ENCODE data around the gene SASH1.

SASH1 gene

DNA sequence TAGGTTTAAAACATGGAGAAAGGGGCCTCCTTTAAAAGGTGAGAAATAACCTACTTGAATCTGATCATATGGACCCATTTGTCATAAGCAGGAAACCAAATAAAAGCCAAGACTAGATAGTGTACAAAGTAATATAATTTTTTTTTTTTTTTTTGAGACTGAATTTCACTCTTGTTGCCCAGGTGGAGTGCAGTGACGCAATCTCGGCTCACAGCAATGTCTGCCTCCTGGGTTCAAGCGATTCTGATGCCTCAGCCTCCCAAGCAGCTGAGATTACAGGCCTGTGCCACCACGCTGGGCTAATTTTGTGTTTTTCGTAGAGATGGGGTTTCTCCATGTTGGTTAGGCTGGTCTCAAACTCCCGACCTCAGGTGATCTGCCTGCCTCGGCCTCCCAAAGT is 89.2 kb downstream of the SASH1 start (continued):
- TF ChIP-seq, protein P1, sequence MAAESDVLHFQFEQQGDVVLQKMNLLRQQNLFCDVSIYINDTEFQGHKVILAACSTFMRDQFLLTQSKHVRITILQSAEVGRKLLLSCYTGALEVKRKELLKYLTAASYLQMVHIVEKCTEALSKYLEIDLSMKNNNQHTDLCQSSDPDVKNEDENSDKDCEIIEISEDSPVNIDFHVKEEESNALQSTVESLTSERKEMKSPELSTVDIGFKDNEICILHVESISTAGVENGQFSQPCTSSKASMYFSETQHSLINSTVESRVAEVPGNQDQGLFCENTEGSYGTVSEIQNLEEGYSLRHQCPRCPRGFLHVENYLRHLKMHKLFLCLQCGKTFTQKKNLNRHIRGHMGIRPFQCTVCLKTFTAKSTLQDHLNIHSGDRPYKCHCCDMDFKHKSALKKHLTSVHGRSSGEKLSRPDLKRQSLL (tag by site-specific recombination; IDR thresholded peaks at IDR 0.05): no peak
- TF ChIP-seq, protein P2, sequence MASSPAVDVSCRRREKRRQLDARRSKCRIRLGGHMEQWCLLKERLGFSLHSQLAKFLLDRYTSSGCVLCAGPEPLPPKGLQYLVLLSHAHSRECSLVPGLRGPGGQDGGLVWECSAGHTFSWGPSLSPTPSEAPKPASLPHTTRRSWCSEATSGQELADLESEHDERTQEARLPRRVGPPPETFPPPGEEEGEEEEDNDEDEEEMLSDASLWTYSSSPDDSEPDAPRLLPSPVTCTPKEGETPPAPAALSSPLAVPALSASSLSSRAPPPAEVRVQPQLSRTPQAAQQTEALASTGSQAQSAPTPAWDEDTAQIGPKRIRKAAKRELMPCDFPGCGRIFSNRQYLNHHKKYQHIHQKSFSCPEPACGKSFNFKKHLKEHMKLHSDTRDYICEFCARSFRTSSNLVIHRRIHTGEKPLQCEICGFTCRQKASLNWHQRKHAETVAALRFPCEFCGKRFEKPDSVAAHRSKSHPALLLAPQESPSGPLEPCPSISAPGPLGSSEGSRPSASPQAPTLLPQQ (tag by site-specific recombination; IDR thresholded peaks at IDR 0.05): no peak
- TF ChIP-seq ZXDB (tag by site-specific recombination; IDR thresholded peaks at IDR 0.05) (no peak), ZIC2 (tag by site-specific recombination; IDR thresholded peaks at IDR 0.05) (no peak), ZNF157 (tag by site-specific recombination; IDR thresholded peaks at IDR 0.05) (no peak), SETDB1 (IDR thresholded peaks at IDR 0.05; ENCODE audit: insufficient read length, low read length) (no peak), IKZF3 (tag by site-specific recombination; IDR thresholded peaks at IDR 0.05) (no peak)
- TF ChIP-seq, protein P3, sequence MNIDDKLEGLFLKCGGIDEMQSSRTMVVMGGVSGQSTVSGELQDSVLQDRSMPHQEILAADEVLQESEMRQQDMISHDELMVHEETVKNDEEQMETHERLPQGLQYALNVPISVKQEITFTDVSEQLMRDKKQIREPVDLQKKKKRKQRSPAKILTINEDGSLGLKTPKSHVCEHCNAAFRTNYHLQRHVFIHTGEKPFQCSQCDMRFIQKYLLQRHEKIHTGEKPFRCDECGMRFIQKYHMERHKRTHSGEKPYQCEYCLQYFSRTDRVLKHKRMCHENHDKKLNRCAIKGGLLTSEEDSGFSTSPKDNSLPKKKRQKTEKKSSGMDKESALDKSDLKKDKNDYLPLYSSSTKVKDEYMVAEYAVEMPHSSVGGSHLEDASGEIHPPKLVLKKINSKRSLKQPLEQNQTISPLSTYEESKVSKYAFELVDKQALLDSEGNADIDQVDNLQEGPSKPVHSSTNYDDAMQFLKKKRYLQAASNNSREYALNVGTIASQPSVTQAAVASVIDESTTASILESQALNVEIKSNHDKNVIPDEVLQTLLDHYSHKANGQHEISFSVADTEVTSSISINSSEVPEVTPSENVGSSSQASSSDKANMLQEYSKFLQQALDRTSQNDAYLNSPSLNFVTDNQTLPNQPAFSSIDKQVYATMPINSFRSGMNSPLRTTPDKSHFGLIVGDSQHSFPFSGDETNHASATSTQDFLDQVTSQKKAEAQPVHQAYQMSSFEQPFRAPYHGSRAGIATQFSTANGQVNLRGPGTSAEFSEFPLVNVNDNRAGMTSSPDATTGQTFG (tag by site-specific recombination; IDR thresholded peaks at IDR 0.05; ENCODE audit: borderline replicate concordance): no peak

DNA sequence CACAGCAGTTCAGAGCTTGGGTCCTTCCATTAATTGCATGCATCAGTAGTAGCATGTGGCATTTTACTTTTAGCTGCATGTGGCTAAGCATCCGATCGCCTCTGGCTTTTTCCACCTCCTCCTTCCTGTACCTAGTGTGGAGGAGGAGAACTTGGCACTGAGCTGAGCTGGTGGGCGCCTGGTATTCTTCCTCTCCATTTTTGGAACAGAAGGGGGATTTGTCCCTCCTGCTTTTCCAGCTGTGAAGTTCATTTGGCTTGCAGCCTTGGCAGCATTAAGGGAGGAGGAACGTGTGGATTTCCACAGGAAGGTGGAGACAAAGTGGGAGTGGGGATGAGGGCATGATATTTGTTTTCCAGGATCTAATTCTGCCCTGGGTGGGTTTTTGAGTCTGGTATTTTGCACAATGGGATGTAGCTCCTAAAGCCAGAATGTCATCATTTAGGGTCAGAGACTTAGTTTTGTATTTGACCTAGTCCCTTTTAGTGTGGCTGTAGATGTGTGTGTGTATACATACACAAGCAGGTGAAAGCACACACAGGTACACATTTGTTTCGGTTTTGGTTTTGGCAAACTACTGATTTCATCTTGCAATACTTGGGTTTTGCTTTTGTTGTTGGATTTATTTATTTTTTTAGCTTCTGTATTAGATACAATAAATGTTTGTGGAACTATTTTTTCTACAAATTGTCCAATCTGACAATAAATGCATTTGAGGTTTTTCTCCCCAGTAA is 90.0 kb downstream of the SASH1 start:
- H3K4me1 ChIP-seq (ENCODE audit: control insufficient read depth, insufficient read depth, low read length): no peaks in the 10 kb centered on the region
- ChIA-PET POLR2A (no interaction called here), CTCF (no interaction called here)
- TF ChIP-seq ZFHX2 (tag by site-specific recombination; conservative IDR thresholded peaks at IDR 0.05) (peak; percentile 91), EGR2 (tag by site-specific recombination; IDR thresholded peaks at IDR 0.05; ENCODE audit: low read depth) (peak; percentile 85)
- TF ChIP-seq, protein P4, sequence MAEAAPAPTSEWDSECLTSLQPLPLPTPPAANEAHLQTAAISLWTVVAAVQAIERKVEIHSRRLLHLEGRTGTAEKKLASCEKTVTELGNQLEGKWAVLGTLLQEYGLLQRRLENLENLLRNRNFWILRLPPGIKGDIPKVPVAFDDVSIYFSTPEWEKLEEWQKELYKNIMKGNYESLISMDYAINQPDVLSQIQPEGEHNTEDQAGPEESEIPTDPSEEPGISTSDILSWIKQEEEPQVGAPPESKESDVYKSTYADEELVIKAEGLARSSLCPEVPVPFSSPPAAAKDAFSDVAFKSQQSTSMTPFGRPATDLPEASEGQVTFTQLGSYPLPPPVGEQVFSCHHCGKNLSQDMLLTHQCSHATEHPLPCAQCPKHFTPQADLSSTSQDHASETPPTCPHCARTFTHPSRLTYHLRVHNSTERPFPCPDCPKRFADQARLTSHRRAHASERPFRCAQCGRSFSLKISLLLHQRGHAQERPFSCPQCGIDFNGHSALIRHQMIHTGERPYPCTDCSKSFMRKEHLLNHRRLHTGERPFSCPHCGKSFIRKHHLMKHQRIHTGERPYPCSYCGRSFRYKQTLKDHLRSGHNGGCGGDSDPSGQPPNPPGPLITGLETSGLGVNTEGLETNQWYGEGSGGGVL (tag by site-specific recombination; IDR thresholded peaks at IDR 0.05): no peak
- H3K27ac ChIP-seq (ENCODE audit: extremely low read depth, low read depth, low read length): no peak overlapping the region
- H3K4me3 ChIP-seq (ENCODE audit: low read depth, low read length): no peak overlapping the region
- H3K9me3 ChIP-seq (ENCODE audit: control insufficient read depth, insufficient read depth, low read depth, low read length): no peaks in the 10 kb centered on the region
- no peaks in the 10 kb centered on the region for H3K36me3 ChIP-seq (ENCODE audit: control insufficient read depth in 2 of 2, insufficient read depth in 1 of 2, low read length in 2 of 2)

DNA sequence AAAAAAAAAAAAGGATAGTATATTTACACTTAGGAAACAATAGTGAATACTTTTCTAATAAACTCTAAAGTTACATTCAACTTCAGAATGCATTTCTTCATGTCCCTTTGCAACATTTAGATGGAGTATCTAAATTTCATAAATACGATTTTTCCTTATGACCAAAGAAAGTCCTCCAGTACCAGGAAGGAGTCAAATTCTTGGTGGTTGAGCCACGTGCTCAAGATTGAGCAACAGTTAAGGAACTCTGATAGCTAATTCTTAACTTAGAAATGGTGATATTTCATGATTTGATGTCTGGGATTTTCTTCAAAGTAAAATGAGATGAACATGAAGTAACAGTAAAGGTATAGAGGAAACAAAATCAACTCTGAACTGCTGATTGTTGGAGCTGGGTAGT is 92.7 kb downstream of the SASH1 start:
- CTCF ChIA-PET: no interaction called here
- no peak overlapping the region for H3K27ac ChIP-seq (ENCODE audit: extremely low read depth, low read depth, low read length)
- TF ChIP-seq ZNF596 (tag by site-specific recombination; IDR thresholded peaks at IDR 0.05) (no peak), ZNF621 (tag by site-specific recombination; IDR thresholded peaks at IDR 0.05) (no peak), ZNF248 (tag by site-specific recombination; IDR thresholded peaks at IDR 0.05) (no peak), ZNF138 (tag by site-specific recombination; IDR thresholded peaks at IDR 0.05; ENCODE audit: borderline replicate concordance) (no peak), TRIM28 (IDR thresholded peaks at IDR 0.05; ENCODE audit: borderline replicate concordance, low read length) (no peak), ZNF416 (tag by site-specific recombination; IDR thresholded peaks at IDR 0.05) (no peak), SCRT2 (tag by site-specific recombination; IDR thresholded peaks at IDR 0.05) (no peak), GLI4 (tag by site-specific recombination; IDR thresholded peaks at IDR 0.05) (no peak), ZNF623 (tag by site-specific recombination; IDR thresholded peaks at IDR 0.05) (no peak), ZBTB8A (tag by site-specific recombination; IDR thresholded peaks at IDR 0.05) (no peak), ZNF394 (tag by site-specific recombination; IDR thresholded peaks at IDR 0.05; ENCODE audit: borderline replicate concordance) (no peak), ZNF266 (tag by site-specific recombination; IDR thresholded peaks at IDR 0.05; ENCODE audit: low read depth) (no peak), GLI2 (tag by site-specific recombination; IDR thresholded peaks at IDR 0.05; ENCODE audit: borderline replicate concordance, low read depth) (no peak)
- TF ChIP-seq, protein P5, sequence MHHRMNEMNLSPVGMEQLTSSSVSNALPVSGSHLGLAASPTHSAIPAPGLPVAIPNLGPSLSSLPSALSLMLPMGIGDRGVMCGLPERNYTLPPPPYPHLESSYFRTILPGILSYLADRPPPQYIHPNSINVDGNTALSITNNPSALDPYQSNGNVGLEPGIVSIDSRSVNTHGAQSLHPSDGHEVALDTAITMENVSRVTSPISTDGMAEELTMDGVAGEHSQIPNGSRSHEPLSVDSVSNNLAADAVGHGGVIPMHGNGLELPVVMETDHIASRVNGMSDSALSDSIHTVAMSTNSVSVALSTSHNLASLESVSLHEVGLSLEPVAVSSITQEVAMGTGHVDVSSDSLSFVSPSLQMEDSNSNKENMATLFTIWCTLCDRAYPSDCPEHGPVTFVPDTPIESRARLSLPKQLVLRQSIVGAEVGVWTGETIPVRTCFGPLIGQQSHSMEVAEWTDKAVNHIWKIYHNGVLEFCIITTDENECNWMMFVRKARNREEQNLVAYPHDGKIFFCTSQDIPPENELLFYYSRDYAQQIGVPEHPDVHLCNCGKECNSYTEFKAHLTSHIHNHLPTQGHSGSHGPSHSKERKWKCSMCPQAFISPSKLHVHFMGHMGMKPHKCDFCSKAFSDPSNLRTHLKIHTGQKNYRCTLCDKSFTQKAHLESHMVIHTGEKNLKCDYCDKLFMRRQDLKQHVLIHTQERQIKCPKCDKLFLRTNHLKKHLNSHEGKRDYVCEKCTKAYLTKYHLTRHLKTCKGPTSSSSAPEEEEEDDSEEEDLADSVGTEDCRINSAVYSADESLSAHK (tag by site-specific recombination; IDR thresholded peaks at IDR 0.05): no peak
- H3K36me3 ChIP-seq (ENCODE audit: control insufficient read depth in 2 of 2, insufficient read depth in 1 of 2, low read length in 2 of 2): peaks cover 0 to 3% of the 10 kb centered on the region in 2 experiments; a peak in 1 of 3 replicates
- POLR2A ChIA-PET: no interaction called here
- H3K4me3 ChIP-seq (ENCODE audit: low read depth, low read length): no peak overlapping the region
- H3K9me3 ChIP-seq (ENCODE audit: control insufficient read depth, insufficient read depth, low read depth, low read length): no peaks in the 10 kb centered on the region
- H3K4me1 ChIP-seq (ENCODE audit: control insufficient read depth, insufficient read depth, low read length): no peaks in the 10 kb centered on the region

Data from HEK293 (cell line).